SK-N-MC (cell line): ENCODE measurements around the gene TAF1A.

Experiments used
- EZH2 ChIP-seq: fragments of 200-600 bp; sonication (generic); IDR thresholded peaks from one replicate; pipeline ENCODE4 v1.6.1; 2017; ENCODE audit warnings: antibody characterized with exemption
- POLR2AphosphoS5 ChIP-seq: IDR thresholded peaks from 2 replicates; pipeline ENCODE4 v1.6.1; 2012; ENCODE audit warnings: mild to moderate bottlenecking, low read depth, low read length, borderline replicate concordance

DNA sequence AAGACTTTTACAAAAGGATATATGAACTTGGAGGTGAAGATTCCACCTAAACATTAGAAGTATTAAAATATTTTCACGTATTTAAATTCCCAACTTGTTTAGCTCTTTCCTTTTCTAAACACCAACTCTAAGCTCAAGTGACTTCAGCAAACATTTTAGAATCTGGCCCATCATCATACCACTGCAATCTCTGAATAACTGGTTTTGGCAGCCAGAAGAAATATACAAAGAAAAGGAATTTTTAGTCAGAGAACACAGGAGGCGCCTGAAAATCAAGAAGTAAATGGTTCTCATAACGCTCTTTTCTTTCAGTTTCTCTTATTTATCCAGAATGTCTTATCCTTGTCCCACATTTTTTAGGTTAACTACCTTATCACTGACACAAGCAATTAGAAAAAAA lies 10.4 kb downstream of the TAF1A start:
- no peak for TF ChIP-seq POLR2AphosphoS5
- TF ChIP-seq EZH2: no peak
